SK-N-SH treated with all-trans-retinoic acid at 6 μM for 48 hours (cell line): Measurements from ENCODE around the gene S100P.
A peak's percentile ranks its signal among the peaks of the same experiment; 100 is the strongest.

ENCODE experiments used
- ATAC-seq: fragments of 200-7000 bp; cut with Tn5 transposase; 3 replicates; pipeline ENCODE4 v1.9.1; 2020; ENCODE audit warnings: mild to moderate bottlenecking, moderate library complexity
- ARNTL ChIP-seq: fragments of 450-650 bp; formaldehyde crosslinking; IDR thresholded peaks from 2 replicates; pipeline ENCODE4 v1.5.0; 2020; ENCODE audit warnings: low read depth, mild to moderate bottlenecking, moderate library complexity, borderline replicate concordance
- BACH2 ChIP-seq: fragments of 250-450 bp; sonication (Bioruptor Pico); IDR thresholded peaks from 2 replicates; pipeline ENCODE4 v1.9.0; 2021; ENCODE audit warnings: mild to moderate bottlenecking, borderline replicate concordance
- CREB5 ChIP-seq: fragments of 250-450 bp; sonication (Bioruptor Pico); IDR thresholded peaks from 2 replicates; pipeline ENCODE4 v1.5.1; 2020; ENCODE audit warnings: low read depth, mild to moderate bottlenecking, moderate library complexity
- CSDC2 ChIP-seq: fragments of 250-450 bp; sonication (Bioruptor Pico); IDR thresholded peaks from 2 replicates; pipeline ENCODE4 v1.5.0; 2020; ENCODE audit warnings: mild to moderate bottlenecking, moderate library complexity
- CSRNP3 ChIP-seq: fragments of 250-450 bp; sonication (Bioruptor Pico); IDR thresholded peaks from 2 replicates; pipeline ENCODE4 v1.5.1; 2021; ENCODE audit warnings: mild to moderate bottlenecking, moderate library complexity
- GLIS3 ChIP-seq: fragments of 250-450 bp; sonication (Bioruptor Pico); IDR thresholded peaks from 2 replicates; pipeline ENCODE4 v1.5.0; 2020; ENCODE audit warnings: mild to moderate bottlenecking, moderate library complexity
- ISL1 ChIP-seq: fragments of 250-450 bp; sonication (Bioruptor Pico); IDR thresholded peaks from 2 replicates; pipeline ENCODE4 v2.1.2; 2022; ENCODE audit warnings: mild to moderate bottlenecking, moderate library complexity
- OSR1 ChIP-seq: fragments of 250-450 bp; sonication (Bioruptor Pico); IDR thresholded peaks from 2 replicates; pipeline ENCODE4 v1.8.0; 2022; ENCODE audit warnings: moderate library complexity, mild to moderate bottlenecking, inconsistent platforms
- PATZ1 ChIP-seq: fragments of 250-450 bp; sonication (Bioruptor Pico); IDR thresholded peaks from 2 replicates; pipeline ENCODE4 v1.8.0; 2020; ENCODE audit warnings: mild to moderate bottlenecking, moderate library complexity, borderline replicate concordance
- POU6F1 ChIP-seq: fragments of 250-450 bp; sonication (Bioruptor Pico); IDR thresholded peaks from 2 replicates; pipeline ENCODE4 v1.8.0; 2021; ENCODE audit warnings: low read depth, mild to moderate bottlenecking, moderate library complexity, borderline replicate concordance
- PPARA ChIP-seq: fragments of 250-450 bp; sonication (Bioruptor Pico); IDR thresholded peaks from 2 replicates; pipeline ENCODE4 v1.5.0; 2020; ENCODE audit warnings: mild to moderate bottlenecking, borderline replicate concordance
- RARB ChIP-seq: fragments of 250-450 bp; sonication (Bioruptor Pico); IDR thresholded peaks from 2 replicates; pipeline ENCODE4 v1.8.0; 2021; ENCODE audit warnings: mild to moderate bottlenecking, moderate library complexity
- SNAI2 ChIP-seq: fragments of 250-450 bp; sonication (Bioruptor Pico); IDR thresholded peaks from 2 replicates; pipeline ENCODE4 v1.5.0; 2020; ENCODE audit warnings: mild to moderate bottlenecking, moderate library complexity
- TCF4 ChIP-seq: fragments of 250-450 bp; sonication (Bioruptor Pico); IDR thresholded peaks from 2 replicates; pipeline ENCODE4 v1.8.0; 2021; ENCODE audit warnings: mild to moderate bottlenecking, moderate library complexity, borderline replicate concordance
- TOX ChIP-seq: fragments of 250-450 bp; sonication (Bioruptor Pico); IDR thresholded peaks from 2 replicates; pipeline ENCODE4 v1.8.0; 2021; ENCODE audit warnings: mild to moderate bottlenecking, moderate library complexity, borderline replicate concordance
- TSHZ2 ChIP-seq: fragments of 250-450 bp; sonication (Bioruptor Pico); IDR thresholded peaks from 2 replicates; pipeline ENCODE4 v1.5.0; 2020; ENCODE audit warnings: mild to moderate bottlenecking, moderate library complexity
- ZC3H10 ChIP-seq: fragments of 250-450 bp; sonication (Bioruptor Pico); IDR thresholded peaks from 2 replicates; pipeline ENCODE4 v1.5.1; 2021; ENCODE audit warnings: mild to moderate bottlenecking, moderate library complexity
- ZFP3 ChIP-seq: fragments of 250-450 bp; sonication (Bioruptor Pico); IDR thresholded peaks from 2 replicates; pipeline ENCODE4 v1.5.0; 2020; ENCODE audit warnings: mild to moderate bottlenecking, moderate library complexity
- ZFP30 ChIP-seq: fragments of 450-650 bp; formaldehyde crosslinking; IDR thresholded peaks from 2 replicates; pipeline ENCODE4 v1.5.0; 2022; ENCODE audit warnings: mild to moderate bottlenecking, moderate library complexity
- ZNF565 ChIP-seq: fragments of 450-650 bp; formaldehyde crosslinking; conservative IDR thresholded peaks from 2 replicates; pipeline ENCODE4 v1.5.0; 2020; ENCODE audit warnings: low read depth, mild to moderate bottlenecking, moderate library complexity
- ZNF70 ChIP-seq: fragments of 450-650 bp; formaldehyde crosslinking; IDR thresholded peaks from 2 replicates; pipeline ENCODE4 v1.5.0; 2020; ENCODE audit warnings: mild to moderate bottlenecking, moderate library complexity
- ZNF8 ChIP-seq: fragments of 450-650 bp; formaldehyde crosslinking; IDR thresholded peaks from 2 replicates; pipeline ENCODE4 v1.5.0; 2020; ENCODE audit warnings: mild to moderate bottlenecking, moderate library complexity

Gene S100P

GRCh38 chr4:6715704-6716017 is 22.0 kb downstream of the S100P start:
- ATAC-seq: no peak; the same call in 2 of the 3 replicates
- no peak for TF ChIP-seq PPARA (CRISPR knock-in tag)
- no peak for TF ChIP-seq TCF4 (CRISPR knock-in tag)
- TF ChIP-seq ZC3H10 (CRISPR knock-in tag): no peak
- no peak for TF ChIP-seq OSR1 (CRISPR knock-in tag)
- no peak for TF ChIP-seq CSRNP3 (CRISPR knock-in tag)
- TF ChIP-seq ZFP3 (CRISPR knock-in tag): no peak
- no peak for TF ChIP-seq CREB5
- TF ChIP-seq CSDC2: no peak
- TF ChIP-seq ZNF8 (CRISPR knock-in tag): no peak
- TF ChIP-seq PATZ1 (CRISPR knock-in tag): no peak
- no peak for TF ChIP-seq SNAI2 (CRISPR knock-in tag)
- TF ChIP-seq TSHZ2 (CRISPR knock-in tag): no peak
- no peak for TF ChIP-seq RARB (CRISPR knock-in tag)

GRCh38 chr4:6716018-6716911 is 22.6 kb downstream of the S100P start, which contains the start of gene BLOC1S4:
BLOC1S4 (plus strand) TSS chr4:6716174; CDS start chr4:6716210, 36 bp downstream.
- ATAC-seq: peak; percentile 79
- TF ChIP-seq CSRNP3 (CRISPR knock-in tag) (no peak), PPARA (CRISPR knock-in tag) (no peak), CREB5 (no peak), BACH2 (peak; percentile 58; the same call in 1 of the 2 replicates), ISL1 (CRISPR knock-in tag) (no peak), ZC3H10 (CRISPR knock-in tag) (no peak), ZNF565 (CRISPR knock-in tag) (no peak), PATZ1 (CRISPR knock-in tag) (no peak), ZNF8 (CRISPR knock-in tag) (no peak), POU6F1 (CRISPR knock-in tag) (no peak), ZNF70 (CRISPR knock-in tag) (no peak), TOX (CRISPR knock-in tag) (no peak), GLIS3 (CRISPR knock-in tag) (no peak), ZFP3 (CRISPR knock-in tag) (peak; percentile 75; the same call in 1 of the 2 replicates), ARNTL (CRISPR knock-in tag) (no peak), SNAI2 (CRISPR knock-in tag) (peak; percentile 92; the same call in 1 of the 2 replicates), ZFP30 (CRISPR knock-in tag) (0 out of 2 replicates have a peak, but pooled peaks have one; percentile 15), RARB (CRISPR knock-in tag) (no peak), OSR1 (CRISPR knock-in tag) (no peak), TCF4 (CRISPR knock-in tag) (no peak)
